Neutrophil (primary cell): ENCODE measurements around the gene S100PBP.
A peak's percentile ranks its signal among the peaks of the same experiment; 100 is the strongest.

Experiments used
- H3K27ac ChIP-seq: fragments of 200-600 bp; sonication (generic); 2 replicates; pipeline ENCODE4 v1.5.1; 2016; ENCODE audit warnings: mild to moderate bottlenecking, moderate library complexity
- H3K27me3 ChIP-seq: fragments of 200-600 bp; sonication (generic); 2 replicates; pipeline ENCODE4 v1.6.0; 2016; ENCODE audit warnings: mild to moderate bottlenecking
- H3K36me3 ChIP-seq: fragments of 200-600 bp; sonication (generic); 2 replicates; pipeline ENCODE4 v1.5.1; 2017
- H3K4me1 ChIP-seq, 2 experiments: fragments of 200-600 bp in 1 of 2; sonication (generic) in 1 of 2; 1 replicate in 1 of 2; 2 replicates in 1 of 2; pipeline versions ENCODE4 v1.5.1 to v1.6.1; 2013 to 2016; ENCODE audit warnings: low read depth in 1 of 2, low read length in 1 of 2, mild to moderate bottlenecking in 1 of 2, moderate library complexity in 1 of 2; ENCODE audit not compliant: control insufficient read depth in 1 of 2, insufficient read depth in 1 of 2
- H3K4me3 ChIP-seq, 2 experiments: fragments of 200-600 bp in 1 of 2; sonication (generic) in 1 of 2; 1 replicate in 1 of 2; 2 replicates in 1 of 2; pipeline ENCODE4 v1.5.1; 2013 to 2016; ENCODE audit warnings: low read depth in 1 of 2, low read length in 1 of 2, mild to moderate bottlenecking in 1 of 2, moderate library complexity in 1 of 2
- H3K9me3 ChIP-seq: fragments of 200-600 bp; sonication (generic); 2 replicates; pipeline ENCODE4 v1.5.1; 2016
- TF ChIP-seq, protein P1 (sequence below): fragments of 200-600 bp; sonication (generic); IDR thresholded peaks from 2 replicates; pipeline ENCODE4 v1.5.1; 2016; ENCODE audit warnings: antibody characterized with exemption

S100PBP gene

GRCh38 chr1:32817159-32817814 lies at the start of gene S100PBP, which contains the start of gene YARS1:
Gene S100PBP (plus strand): TSS chr1:32817653. CDS start chr1:32826100, 8,447 bp downstream.
Gene YARS1 (minus strand): TSS chr1:32817358. CDS start chr1:32817244, 114 bp downstream.
- Histone ChIP-seq H3K36me3 (no peaks in the 10 kb centered on the region), H3K4me1 (peaks cover 35 to 36% of the 10 kb centered on the region in 2 experiments)

DNA sequence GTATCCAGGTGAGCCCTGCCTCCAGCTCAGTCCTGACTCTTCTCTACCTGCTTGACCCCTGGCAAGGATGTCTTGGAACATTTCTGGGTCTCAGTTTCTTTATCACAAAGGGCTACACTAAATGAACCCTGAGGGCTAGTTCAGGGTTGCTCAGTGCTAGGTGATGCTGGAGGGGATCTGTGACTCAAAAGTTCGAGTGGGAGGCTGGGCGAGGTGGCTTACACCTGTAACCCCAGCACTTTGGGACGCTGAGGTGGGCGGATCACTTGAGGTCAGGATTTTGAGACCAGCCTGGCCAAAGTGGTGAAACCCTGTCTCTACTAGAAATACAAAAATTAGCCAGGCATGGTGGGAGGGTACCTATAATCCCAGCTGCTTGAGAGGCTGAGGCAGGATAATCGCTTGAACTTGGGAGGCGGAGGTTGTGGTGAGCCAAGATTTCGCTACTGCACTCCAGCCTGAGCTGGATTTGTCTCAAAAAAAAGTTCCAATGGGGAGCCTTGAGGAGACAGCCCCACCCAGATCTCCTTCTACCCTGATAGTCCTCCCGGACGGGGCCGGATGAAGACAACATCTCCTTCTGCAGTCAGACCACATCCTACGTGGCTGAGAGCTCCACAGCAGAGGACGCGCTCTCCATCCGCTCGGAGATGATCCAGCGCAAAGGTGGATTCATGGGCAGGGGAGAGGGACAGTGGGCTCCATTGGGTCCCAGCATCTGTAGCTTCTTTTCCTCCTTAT lies 49.2 kb upstream of the S100PBP start:
- Histone ChIP-seq H3K27ac (no peak overlapping the region), H3K9me3 (no peaks in the 10 kb centered on the region), H3K4me1 (no peaks in the 10 kb centered on the region), H3K27me3 (no peaks in the 10 kb centered on the region), H3K36me3 (no peaks in the 10 kb centered on the region), H3K4me3 (no peak overlapping the region)
- TF ChIP-seq, protein P1, sequence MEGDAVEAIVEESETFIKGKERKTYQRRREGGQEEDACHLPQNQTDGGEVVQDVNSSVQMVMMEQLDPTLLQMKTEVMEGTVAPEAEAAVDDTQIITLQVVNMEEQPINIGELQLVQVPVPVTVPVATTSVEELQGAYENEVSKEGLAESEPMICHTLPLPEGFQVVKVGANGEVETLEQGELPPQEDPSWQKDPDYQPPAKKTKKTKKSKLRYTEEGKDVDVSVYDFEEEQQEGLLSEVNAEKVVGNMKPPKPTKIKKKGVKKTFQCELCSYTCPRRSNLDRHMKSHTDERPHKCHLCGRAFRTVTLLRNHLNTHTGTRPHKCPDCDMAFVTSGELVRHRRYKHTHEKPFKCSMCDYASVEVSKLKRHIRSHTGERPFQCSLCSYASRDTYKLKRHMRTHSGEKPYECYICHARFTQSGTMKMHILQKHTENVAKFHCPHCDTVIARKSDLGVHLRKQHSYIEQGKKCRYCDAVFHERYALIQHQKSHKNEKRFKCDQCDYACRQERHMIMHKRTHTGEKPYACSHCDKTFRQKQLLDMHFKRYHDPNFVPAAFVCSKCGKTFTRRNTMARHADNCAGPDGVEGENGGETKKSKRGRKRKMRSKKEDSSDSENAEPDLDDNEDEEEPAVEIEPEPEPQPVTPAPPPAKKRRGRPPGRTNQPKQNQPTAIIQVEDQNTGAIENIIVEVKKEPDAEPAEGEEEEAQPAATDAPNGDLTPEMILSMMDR = no peak

More at GRCh38 chr1:32817159-32817814, at the start of gene S100PBP, which contains the start of gene YARS1:
- Histone ChIP-seq H3K27me3 (no peaks in the 10 kb centered on the region), H3K27ac (peak within 1 kb of the TSS; percentile 89), H3K4me3 (peak within 1 kb of the TSS; percentile 85 to 98), H3K9me3 (no peaks in the 10 kb centered on the region)
- TF ChIP-seq, protein P1 = peak; percentile 79

DNA sequence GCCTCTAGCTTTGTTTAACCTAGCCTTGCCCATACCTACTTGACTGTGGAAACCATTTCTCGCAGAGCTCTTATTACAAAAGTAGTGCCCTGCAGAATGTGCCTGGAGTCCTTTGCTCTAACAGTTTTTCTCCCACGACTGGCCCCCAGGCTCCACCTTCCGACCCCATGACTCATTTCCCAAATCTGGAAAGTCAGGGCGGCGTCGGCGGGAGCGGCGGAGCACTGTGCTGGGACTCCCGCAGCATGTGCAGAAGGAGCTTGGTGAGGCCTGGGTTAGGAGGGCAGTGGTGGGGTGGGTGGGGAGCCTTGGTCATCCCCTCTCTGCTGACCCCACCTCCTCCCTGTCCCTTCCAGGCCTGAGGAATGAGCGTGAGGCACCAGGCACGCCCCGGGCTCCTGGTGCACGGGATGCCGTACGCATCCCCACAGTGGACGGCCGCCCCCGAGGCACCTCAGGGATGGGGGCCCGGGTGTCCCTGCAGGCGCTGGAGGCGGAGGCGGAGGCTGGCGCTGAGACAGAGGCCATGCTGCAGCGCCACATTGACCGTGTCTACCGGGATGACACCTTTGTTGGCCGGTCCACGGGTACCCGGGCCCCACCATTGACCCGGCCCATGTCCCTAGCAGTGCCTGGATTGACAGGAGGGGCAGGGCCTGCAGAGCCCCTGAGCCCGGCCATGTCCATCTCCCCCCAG lies 47.8 kb upstream of the S100PBP start:
- no peaks in the 10 kb centered on the region for H3K4me1 ChIP-seq
- H3K27ac ChIP-seq = no peak overlapping the region
- no peaks in the 10 kb centered on the region for H3K27me3 ChIP-seq
- H3K4me3 ChIP-seq = no peak overlapping the region
- H3K36me3 ChIP-seq = peaks cover 6% of the 10 kb centered on the region
- TF ChIP-seq, protein P1 = no peak
- H3K9me3 ChIP-seq = no peaks in the 10 kb centered on the region

DNA sequence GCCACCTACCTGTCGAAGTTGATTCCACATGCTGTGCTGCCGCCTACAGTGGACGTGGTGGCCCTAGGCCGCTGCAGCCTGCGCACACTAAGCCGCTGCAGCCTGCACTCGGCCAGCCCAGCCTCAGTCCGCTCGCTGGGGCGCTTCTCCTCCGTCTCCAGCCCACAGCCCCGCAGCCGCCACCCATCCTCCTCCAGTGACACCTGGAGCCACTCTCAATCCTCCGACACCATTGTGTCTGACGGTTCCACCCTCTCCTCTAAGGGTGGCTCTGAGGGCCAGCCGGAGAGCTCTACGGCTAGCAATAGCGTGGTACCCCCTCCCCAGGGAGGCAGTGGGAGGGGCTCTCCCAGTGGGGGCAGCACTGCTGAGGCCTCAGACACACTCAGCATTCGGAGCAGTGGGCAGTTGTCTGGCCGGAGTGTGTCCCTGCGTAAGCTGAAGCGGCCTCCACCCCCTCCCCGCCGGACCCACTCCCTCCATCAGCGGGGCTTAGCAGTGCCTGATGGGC lies 47.2 kb upstream of the S100PBP start:
- H3K36me3 ChIP-seq = peaks cover 12% of the 10 kb centered on the region
- H3K27me3 ChIP-seq = no peaks in the 10 kb centered on the region
- TF ChIP-seq, protein P1 = no peak
- H3K4me3 ChIP-seq = no peak overlapping the region
- no peak overlapping the region for H3K27ac ChIP-seq
- no peaks in the 10 kb centered on the region for H3K9me3 ChIP-seq
- H3K4me1 ChIP-seq = no peaks in the 10 kb centered on the region

DNA sequence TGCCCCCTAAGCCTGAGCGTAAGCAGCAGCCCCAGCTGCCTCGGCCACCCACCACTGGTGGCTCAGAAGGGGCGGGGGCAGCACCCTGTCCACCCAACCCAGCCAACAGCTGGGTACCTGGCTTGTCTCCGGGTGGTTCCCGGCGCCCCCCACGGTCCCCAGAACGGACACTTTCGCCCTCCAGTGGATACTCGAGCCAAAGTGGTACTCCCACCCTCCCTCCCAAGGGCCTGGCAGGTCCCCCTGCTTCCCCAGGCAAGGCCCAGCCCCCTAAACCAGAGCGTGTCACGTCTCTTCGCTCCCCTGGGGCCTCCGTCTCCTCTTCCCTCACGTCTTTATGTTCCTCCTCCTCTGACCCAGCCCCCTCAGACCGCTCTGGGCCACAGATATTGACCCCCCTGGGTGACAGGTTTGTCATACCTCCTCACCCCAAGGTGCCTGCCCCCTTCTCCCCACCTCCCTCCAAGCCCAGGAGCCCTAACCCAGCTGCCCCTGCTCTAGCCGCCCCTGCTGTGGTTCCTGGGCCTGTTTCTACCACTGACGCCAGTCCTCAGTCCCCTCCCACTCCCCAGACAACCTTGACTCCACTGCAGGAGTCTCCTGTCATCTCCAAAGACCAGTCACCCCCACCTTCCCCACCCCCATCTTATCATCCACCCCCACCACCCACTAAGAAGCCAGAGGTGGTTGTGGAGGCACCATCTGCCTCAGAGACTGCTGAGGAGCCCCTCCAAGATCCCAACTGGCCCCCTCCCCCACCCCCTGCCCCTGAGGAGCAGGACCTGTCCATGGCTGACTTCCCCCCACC lies 46.5 kb upstream of the S100PBP start:
- Histone ChIP-seq H3K9me3 (no peaks in the 10 kb centered on the region), H3K27me3 (no peaks in the 10 kb centered on the region), H3K4me3 (no peak overlapping the region), H3K4me1 (no peaks in the 10 kb centered on the region), H3K27ac (no peak overlapping the region), H3K36me3 (peaks cover 18% of the 10 kb centered on the region)
- TF ChIP-seq, protein P1 = no peak
